ENCODE results near the gene KDM6B. TPM values are rescaled to one million over a fixed set of nuclear protein-coding genes. Genes with fewer than 3 reads are reported as not detected.

Gene KDM6B, protein sequence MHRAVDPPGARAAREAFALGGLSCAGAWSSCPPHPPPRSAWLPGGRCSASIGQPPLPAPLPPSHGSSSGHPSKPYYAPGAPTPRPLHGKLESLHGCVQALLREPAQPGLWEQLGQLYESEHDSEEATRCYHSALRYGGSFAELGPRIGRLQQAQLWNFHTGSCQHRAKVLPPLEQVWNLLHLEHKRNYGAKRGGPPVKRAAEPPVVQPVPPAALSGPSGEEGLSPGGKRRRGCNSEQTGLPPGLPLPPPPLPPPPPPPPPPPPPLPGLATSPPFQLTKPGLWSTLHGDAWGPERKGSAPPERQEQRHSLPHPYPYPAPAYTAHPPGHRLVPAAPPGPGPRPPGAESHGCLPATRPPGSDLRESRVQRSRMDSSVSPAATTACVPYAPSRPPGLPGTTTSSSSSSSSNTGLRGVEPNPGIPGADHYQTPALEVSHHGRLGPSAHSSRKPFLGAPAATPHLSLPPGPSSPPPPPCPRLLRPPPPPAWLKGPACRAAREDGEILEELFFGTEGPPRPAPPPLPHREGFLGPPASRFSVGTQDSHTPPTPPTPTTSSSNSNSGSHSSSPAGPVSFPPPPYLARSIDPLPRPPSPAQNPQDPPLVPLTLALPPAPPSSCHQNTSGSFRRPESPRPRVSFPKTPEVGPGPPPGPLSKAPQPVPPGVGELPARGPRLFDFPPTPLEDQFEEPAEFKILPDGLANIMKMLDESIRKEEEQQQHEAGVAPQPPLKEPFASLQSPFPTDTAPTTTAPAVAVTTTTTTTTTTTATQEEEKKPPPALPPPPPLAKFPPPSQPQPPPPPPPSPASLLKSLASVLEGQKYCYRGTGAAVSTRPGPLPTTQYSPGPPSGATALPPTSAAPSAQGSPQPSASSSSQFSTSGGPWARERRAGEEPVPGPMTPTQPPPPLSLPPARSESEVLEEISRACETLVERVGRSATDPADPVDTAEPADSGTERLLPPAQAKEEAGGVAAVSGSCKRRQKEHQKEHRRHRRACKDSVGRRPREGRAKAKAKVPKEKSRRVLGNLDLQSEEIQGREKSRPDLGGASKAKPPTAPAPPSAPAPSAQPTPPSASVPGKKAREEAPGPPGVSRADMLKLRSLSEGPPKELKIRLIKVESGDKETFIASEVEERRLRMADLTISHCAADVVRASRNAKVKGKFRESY (N-terminal part only)
- total RNA-seq = 3.5 and 5.7 TPM in 2 replicates

DNA sequence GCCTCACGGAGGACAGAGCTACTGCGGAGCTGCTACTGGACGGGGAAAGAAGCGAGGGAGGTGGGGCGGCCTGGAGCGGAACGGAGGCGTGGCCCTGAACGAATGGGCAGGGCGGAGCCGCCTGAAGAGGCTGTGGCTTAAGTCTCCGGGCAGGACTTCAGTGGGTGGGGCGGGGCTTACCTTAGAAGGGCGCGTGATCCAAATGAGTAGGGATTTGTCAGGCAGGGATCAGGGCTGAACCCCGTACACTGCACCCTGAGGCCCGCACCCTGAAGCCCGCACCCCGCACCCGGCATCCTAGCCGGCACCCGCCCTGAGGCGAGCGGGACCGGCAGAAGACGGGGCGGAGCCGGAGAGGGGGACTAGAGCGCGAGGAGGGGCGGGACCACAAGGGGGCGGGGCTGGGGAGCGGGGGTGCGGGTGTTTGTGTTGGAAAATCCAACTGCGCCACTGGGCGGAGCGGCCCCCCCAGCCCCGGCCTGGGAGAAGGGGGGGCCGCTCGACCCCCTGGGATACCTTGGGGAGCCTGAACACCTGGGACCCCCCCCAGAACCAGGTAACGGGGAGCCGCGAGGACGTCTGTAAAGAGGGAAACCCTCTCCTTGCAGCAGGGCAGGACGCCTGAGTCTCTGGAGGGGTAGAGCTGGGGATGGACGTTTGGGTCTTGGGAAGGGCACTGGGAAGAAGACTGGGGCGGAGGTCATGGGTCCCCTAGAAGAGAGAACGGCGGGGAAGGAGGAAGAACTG, at the start of gene KDM6B:
TSS of gene KDM6B (plus strand) at position 423 of the 747 bp plus-strand sequence. CDS start 11,338 bp downstream, outside the sequence.

DNA sequence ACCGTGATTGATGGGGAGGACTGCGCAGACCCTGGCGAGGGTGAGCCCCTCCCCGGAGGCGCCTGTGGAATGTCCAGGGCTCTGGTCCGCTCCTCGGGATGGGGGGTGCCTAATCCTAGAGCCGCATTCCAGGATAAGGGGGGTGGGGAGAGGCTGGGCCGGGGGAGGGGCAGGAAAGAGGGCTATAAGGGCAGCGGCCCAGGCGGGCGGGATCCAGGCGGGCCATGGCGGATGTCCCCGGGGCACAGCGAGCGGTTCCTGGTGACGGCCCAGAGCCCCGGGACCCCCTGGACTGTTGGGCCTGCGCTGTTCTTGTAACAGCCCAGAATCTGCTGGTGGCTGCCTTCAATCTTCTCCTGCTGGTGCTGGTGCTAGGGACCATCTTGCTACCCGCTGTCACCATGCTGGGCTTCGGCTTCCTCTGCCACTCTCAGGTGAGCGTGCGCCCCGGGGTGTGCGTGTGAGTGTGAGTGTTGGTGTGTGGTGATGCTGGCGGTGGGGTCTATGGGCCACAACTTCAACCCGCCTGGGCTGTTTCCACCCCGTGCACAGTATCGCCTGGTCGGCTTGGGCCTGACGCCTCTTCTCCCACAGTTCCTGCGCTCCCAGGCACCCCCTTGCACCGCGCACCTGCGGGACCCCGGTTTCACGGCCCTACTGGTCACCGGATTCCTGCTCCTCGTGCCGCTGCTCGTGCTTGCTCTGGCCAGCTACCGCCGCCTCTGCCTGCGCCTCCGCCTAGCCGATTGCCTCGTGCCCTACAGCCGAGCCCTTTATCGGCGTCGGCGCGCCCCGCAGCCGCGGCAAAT, 21.0 kb downstream of the KDM6B start, which contains the start of gene TMEM88:
TSS of gene TMEM88 (plus strand) at position 216 of the 809 bp plus-strand sequence. CDS start at position 225, 9 bp downstream.

DNA sequence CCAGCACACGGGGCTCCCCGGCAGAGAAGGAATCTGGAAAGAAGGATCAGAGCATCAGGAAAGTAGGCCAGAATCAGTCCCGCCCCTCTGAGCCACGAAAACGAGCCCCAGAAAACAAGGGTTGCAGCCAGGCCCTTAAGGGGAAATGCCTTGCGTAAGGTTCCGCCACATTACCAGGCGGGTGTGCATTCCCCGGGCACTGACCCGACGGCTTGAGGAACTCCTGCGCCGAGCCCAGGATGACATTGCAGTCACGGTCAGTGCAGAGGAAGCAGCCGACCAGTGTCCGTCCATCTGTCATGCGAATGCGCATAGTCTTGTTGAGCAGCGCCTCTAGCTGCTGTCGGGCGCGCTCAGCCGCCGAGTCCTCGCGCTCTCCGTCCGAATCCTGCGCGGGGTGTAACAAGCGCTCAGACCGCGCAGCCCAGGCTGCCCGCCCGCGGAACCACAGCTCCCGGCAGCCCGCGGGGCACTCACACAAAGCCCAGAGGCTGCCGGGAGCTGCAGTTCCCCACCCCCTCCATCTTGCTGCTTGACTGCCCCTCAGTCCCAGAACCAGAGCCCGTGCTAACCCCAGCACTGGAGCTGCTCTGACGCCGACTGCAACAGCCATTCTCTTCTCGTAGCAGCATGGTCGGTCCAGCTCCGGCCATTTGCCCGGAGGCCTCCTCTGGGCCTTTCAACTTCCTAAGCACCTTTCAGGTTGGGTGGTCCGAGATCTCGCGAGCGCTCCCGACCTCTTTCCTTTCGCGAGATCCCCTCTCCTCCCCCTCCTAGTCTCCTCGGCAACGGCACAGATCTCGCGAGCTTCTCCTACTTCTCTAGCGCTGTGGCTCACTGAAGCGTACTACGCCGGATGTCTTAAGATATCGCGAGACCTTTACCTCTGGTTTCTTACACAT, 23.0 kb downstream of the KDM6B start, which contains the start of gene NAA38:
TSS of gene NAA38 (minus strand) at position 749 of the 902 bp plus-strand sequence. CDS start at position 653, 96 bp downstream.

GRCh38 chr17:7857713-7858521, 23.9 kb downstream of the KDM6B start, which contains the start of gene CYB5D1:
Gene CYB5D1, plus strand, starts transcription at chr17:7858003. Its CDS starts 132 bp downstream, at chr17:7858135.

Other genes starting within 250 kb of the KDM6B start
- 0.09 and 0.28 TPM in 2 replicates for gene SOX15, start 244.1 kb upstream of the KDM6B start, total RNA-seq
- gene FXR2, start 219.3 kb upstream of the KDM6B start, total RNA-seq = 33.2 and 38.3 TPM in 2 replicates
- 18.9 and 24.0 TPM in 2 replicates for gene SAT2, start 206.4 kb upstream of the KDM6B start, total RNA-seq
- gene SHBG, start 204.1 kb upstream of the KDM6B start, total RNA-seq = 0.18 and 0.19 TPM in 2 replicates
- gene ATP1B2, start 183.3 kb upstream of the KDM6B start, total RNA-seq = not detected in 2 replicates
- gene TP53, start 146.7 kb upstream of the KDM6B start, total RNA-seq = 38.8 and 50.1 TPM in 2 replicates
- 8.9 and 14.6 TPM in 2 replicates for gene WRAP53, start 145.7 kb upstream of the KDM6B start, total RNA-seq
- gene EFNB3, start 129.0 kb upstream of the KDM6B start, total RNA-seq = 0.38 and 0.81 TPM in 2 replicates
- gene DNAH2, start 116.5 kb upstream of the KDM6B start, total RNA-seq = 0.36 TPM in 1 of 2 replicates, not detected in the other
- gene TMEM88, start 20.8 kb downstream of the KDM6B start, total RNA-seq = 10.5 and 12.0 TPM in 2 replicates
- 122 and 163 TPM in 2 replicates for gene NAA38, start 23.3 kb downstream of the KDM6B start, total RNA-seq
- 7.6 and 8.4 TPM in 2 replicates for gene CYB5D1, start 23.8 kb downstream of the KDM6B start, total RNA-seq
- gene CHD3, start 54.6 kb downstream of the KDM6B start, total RNA-seq = 202 and 233 TPM in 2 replicates
- gene RNF227, start 82.1 kb downstream of the KDM6B start, total RNA-seq = 0.99 and 1.2 TPM in 2 replicates
- 0.19 and 0.27 TPM in 2 replicates for gene KCNAB3, start 95.6 kb downstream of the KDM6B start, total RNA-seq
- gene TRAPPC1, start 97.7 kb downstream of the KDM6B start, total RNA-seq = 47.9 and 49.0 TPM in 2 replicates
- gene CNTROB, start 98.0 kb downstream of the KDM6B start, total RNA-seq = 16.8 and 19.3 TPM in 2 replicates
- gene GUCY2D, start 168.4 kb downstream of the KDM6B start, total RNA-seq = not detected in 2 replicates
- gene ALOX15B, start 204.8 kb downstream of the KDM6B start, total RNA-seq = 0.19 TPM in 1 of 2 replicates, not detected in the other

Data from endothelial cell of coronary artery (primary cell).